Esophagus squamous epithelium (tissue), 4 donors: ENCODE measurements around the gene RNF103.

ENCODE experiments used
- POLR2A ChIP-seq, 4 donors: fragments of 450-650 bp; IDR thresholded peaks; one replicate each; pipeline ENCODE4 v1.6.1; 2017; ENCODE audit warnings: antibody characterized with exemption in 4 of 4, mild to moderate bottlenecking in 4 of 4, moderate library complexity in 3 of 4
- TF ChIP-seq, protein P1 (sequence below), 6 experiments: fragments of 450-650 bp in 4 of 6; fragments of 200-600 bp in 2 of 6; sonication (generic) in 2 of 6; IDR thresholded peaks; one replicate each; pipeline ENCODE4 v1.5.1; 2016 to 2019; ENCODE audit warnings: antibody characterized with exemption in 6 of 6, mild to moderate bottlenecking in 4 of 6, moderate library complexity in 4 of 6

DNA sequence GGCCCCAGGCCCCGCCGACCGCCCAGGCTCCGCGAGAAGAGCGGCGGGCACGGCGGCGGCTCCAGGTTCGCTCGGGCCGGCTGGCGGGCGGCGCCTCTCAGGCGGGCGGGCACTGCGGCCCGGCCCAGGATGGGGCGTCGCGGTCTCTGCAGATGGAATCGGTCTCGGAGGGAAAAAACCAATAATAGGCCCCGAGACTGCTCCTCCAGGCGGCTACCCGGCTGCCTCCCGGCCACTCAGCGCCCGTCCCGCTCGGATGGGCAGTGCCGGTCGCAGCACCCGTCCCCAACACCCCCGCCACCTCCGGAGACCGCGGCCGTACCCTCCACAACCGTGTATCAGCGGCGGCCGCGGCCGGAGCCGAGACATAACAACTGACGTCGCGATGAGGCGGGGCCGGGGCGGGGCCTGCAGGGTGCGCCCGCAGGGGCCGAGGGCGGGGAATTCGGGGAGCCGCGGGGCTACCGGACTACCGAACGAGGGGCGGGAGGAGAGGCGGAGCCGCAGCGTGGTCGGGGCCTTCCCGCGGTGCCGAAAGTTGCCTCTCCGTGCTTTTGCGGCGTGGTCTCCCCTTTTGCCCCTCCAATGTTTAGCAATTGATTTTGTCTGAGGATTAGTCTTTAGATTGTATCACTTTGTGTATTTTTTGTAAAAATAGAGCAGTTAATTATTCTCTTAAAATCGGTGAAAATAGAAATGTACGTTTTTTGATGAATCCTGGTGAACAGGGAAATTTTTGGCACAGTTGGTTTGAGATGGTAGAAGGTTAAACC is at the start of gene RNF103:
- TF ChIP-seq, protein P1, sequence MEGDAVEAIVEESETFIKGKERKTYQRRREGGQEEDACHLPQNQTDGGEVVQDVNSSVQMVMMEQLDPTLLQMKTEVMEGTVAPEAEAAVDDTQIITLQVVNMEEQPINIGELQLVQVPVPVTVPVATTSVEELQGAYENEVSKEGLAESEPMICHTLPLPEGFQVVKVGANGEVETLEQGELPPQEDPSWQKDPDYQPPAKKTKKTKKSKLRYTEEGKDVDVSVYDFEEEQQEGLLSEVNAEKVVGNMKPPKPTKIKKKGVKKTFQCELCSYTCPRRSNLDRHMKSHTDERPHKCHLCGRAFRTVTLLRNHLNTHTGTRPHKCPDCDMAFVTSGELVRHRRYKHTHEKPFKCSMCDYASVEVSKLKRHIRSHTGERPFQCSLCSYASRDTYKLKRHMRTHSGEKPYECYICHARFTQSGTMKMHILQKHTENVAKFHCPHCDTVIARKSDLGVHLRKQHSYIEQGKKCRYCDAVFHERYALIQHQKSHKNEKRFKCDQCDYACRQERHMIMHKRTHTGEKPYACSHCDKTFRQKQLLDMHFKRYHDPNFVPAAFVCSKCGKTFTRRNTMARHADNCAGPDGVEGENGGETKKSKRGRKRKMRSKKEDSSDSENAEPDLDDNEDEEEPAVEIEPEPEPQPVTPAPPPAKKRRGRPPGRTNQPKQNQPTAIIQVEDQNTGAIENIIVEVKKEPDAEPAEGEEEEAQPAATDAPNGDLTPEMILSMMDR (IDR thresholded peaks at IDR 0.05): peak in 2 of 6 experiments; percentile 8 to 11
- peak in 3 of 4 donors; percentile 96 to 99 (median 99) for TF ChIP-seq POLR2A (IDR thresholded peaks at IDR 0.05)
